NB4 (cell line): ENCODE results near the gene NTSR1.

Source experiments
- CTCF ChIP-seq: IDR thresholded peaks from one replicate; pipeline ENCODE4 v1.5.1; 2012; ENCODE audit warnings: low read depth, low read length
- MYC ChIP-seq: IDR thresholded peaks from 2 replicates; pipeline ENCODE4 v1.6.1; 2011; ENCODE audit warnings: low read depth, low read length
- POLR2A ChIP-seq: IDR thresholded peaks from 2 replicates; pipeline ENCODE4 v1.6.1; 2011; ENCODE audit warnings: mild to moderate bottlenecking; ENCODE audit not compliant: insufficient read length; ENCODE audit errors: extremely low read depth

DNA sequence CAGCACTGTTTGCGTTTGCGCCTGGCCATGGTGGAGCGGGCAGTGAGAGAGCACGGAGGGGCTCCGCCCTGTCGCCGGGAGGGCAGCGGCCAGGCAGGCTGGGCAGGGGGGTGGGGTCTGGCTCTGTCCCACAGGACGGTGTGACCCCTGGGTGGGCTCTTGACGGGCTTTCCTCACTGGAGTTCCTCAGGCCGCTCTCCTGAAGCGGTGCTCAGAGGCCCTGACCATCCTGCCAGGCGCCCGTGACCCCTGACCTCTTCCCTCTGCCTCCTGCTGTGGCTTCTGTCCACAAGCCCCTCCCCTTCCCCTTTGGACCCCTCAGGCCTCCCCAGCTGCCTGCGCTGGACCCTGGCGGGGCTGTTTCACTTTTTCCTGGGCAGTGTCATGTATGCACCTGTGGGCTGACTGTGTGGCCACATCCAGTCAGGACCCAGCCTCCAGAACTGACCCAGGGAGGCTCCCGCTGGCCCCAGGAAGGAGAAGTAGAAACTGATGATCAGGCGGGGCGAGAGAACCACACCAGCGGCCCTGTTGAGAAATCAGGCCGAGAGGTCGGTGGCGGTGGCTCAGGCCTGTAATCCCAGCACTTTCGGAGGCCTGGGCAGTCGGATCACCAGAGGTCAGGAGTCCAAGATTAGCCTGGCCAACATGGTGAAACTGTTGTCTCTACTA is 97.2 kb downstream of the NTSR1 start:
- TF ChIP-seq MYC (no peak), CTCF (no peak), POLR2A (no peak)
